Spleen (tissue), 7 donors: ENCODE measurements around the gene AHRR.

Experiments used
- POLR2A ChIP-seq, 3 donors: fragments of 450-650 bp; IDR thresholded peaks; one replicate each; pipeline ENCODE4 v1.5.1; 2017; ENCODE audit warnings: antibody characterized with exemption in 3 of 3, mild to moderate bottlenecking in 1 of 3
- POLR2AphosphoS5 ChIP-seq, 3 donors: sonication (generic); formaldehyde crosslinking; IDR thresholded peaks; one replicate each; pipeline ENCODE4 v1.5.1; 2017; ENCODE audit warnings: antibody characterized with exemption in 3 of 3
- TF ChIP-seq, protein P1 (sequence below), 11 experiments: fragments of 200-600 bp in 7 of 11; fragments of 450-650 bp in 4 of 11; sonication (generic) in 4 of 11; IDR thresholded peaks in 8 of 11; conservative IDR thresholded peaks in 3 of 11; 1 replicate in 7 of 11; 2 replicates in 4 of 11; pipeline versions ENCODE4 v1.4.0 to v1.8.0; 2016 to 2021; ENCODE audit warnings: antibody characterized with exemption in 11 of 11, inconsistent platforms in 4 of 11, mild to moderate bottlenecking in 1 of 11
- donor health status: DM: no; HTN: no; CAD: no; lungs with moderate emphysema.
- donor health status: DM: no; HTN: no; CAD: no.
- donor health status: DM: no; HTN: no; CAD: no.

DNA sequence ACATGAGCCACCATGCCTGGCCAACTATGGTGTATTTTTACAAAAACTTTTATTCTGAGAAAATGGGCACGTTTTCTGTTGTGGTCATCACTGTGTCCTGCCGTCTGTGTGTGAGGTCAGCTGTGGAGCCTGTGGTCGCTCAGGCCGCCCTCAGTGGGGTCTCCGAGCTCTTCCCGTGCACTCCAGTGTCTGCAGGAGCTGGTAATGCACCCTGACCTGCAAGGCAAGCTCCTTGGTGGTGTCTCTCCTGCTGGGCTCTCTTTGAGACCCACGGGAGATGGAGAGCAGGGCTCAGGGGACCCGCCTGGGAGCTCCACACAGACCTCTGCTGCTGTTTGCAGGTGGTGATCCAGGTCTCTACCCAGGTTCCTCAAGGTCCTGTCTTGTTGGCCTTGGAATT, 9.6 kb upstream of the AHRR start:
- TF ChIP-seq, protein P1, sequence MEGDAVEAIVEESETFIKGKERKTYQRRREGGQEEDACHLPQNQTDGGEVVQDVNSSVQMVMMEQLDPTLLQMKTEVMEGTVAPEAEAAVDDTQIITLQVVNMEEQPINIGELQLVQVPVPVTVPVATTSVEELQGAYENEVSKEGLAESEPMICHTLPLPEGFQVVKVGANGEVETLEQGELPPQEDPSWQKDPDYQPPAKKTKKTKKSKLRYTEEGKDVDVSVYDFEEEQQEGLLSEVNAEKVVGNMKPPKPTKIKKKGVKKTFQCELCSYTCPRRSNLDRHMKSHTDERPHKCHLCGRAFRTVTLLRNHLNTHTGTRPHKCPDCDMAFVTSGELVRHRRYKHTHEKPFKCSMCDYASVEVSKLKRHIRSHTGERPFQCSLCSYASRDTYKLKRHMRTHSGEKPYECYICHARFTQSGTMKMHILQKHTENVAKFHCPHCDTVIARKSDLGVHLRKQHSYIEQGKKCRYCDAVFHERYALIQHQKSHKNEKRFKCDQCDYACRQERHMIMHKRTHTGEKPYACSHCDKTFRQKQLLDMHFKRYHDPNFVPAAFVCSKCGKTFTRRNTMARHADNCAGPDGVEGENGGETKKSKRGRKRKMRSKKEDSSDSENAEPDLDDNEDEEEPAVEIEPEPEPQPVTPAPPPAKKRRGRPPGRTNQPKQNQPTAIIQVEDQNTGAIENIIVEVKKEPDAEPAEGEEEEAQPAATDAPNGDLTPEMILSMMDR (IDR thresholded peaks at IDR 0.05 in 8 of 11, conservative IDR thresholded peaks at IDR 0.05 in 3 of 11) = no peak
- TF ChIP-seq POLR2A (IDR thresholded peaks at IDR 0.05) = no peak
- TF ChIP-seq POLR2AphosphoS5 (IDR thresholded peaks at IDR 0.05) = no peak
